HEK293 (cell line): Measurements from ENCODE around the gene CAND2.

Experiments used
- BCL11A ChIP-seq: fragments of 450-650 bp; formaldehyde crosslinking; IDR thresholded peaks from 2 replicates; pipeline ENCODE4 v1.5.1; 2016; ENCODE audit warnings: low read depth, missing biosample characterization, missing genetic modification characterization
- KLF1 ChIP-seq: fragments of 450-650 bp; formaldehyde crosslinking; IDR thresholded peaks from 2 replicates; pipeline ENCODE4 v1.5.1; 2016; ENCODE audit warnings: missing biosample characterization, missing genetic modification characterization
- KLF16 ChIP-seq: fragments of 450-650 bp; formaldehyde crosslinking; IDR thresholded peaks from 2 replicates; pipeline ENCODE4 v1.5.1; 2017; ENCODE audit warnings: missing biosample characterization, missing genetic modification characterization
- ZFHX2 ChIP-seq: fragments of 450-650 bp; formaldehyde crosslinking; conservative IDR thresholded peaks from 2 replicates; pipeline ENCODE4 v1.5.1; 2016; ENCODE audit warnings: missing biosample characterization, missing genetic modification characterization
- ZNF23 ChIP-seq: fragments of 450-650 bp; formaldehyde crosslinking; IDR thresholded peaks from 2 replicates; pipeline ENCODE4 v1.5.1; 2016; ENCODE audit warnings: missing biosample characterization, missing genetic modification characterization, borderline replicate concordance
- ZNF623 ChIP-seq: fragments of 450-650 bp; formaldehyde crosslinking; IDR thresholded peaks from 2 replicates; pipeline ENCODE4 v1.5.1; 2016; ENCODE audit warnings: missing biosample characterization, missing genetic modification characterization
- TF ChIP-seq, protein P1 (sequence below): IDR thresholded peaks from 2 replicates; pipeline ENCODE4 v1.6.1; 2011; ENCODE audit warnings: mild to moderate bottlenecking, low read depth, low read length, borderline replicate concordance
- TF ChIP-seq, protein P2 (sequence below): fragments of 450-650 bp; formaldehyde crosslinking; IDR thresholded peaks from 2 replicates; pipeline ENCODE4 v1.5.1; 2016; ENCODE audit warnings: missing biosample characterization, missing genetic modification characterization
- TF ChIP-seq, protein P3 (sequence below): fragments of 450-650 bp; formaldehyde crosslinking; IDR thresholded peaks from 2 replicates; pipeline ENCODE4 v1.5.1; 2016; ENCODE audit warnings: missing biosample characterization, missing genetic modification characterization, borderline replicate concordance
- TF ChIP-seq, protein P4 (sequence below): fragments of 450-650 bp; formaldehyde crosslinking; optimal IDR thresholded peaks from 2 replicates; pipeline ENCODE3; 2016; ENCODE audit warnings: missing biosample characterization, mild to moderate bottlenecking, missing genetic modification characterization
- TF ChIP-seq, protein P5 (sequence below): fragments of 450-650 bp; formaldehyde crosslinking; IDR thresholded peaks from 2 replicates; pipeline ENCODE4 v1.5.1; 2016; ENCODE audit warnings: missing biosample characterization, missing genetic modification characterization
- TF ChIP-seq, protein P6 (sequence below): fragments of 450-650 bp; formaldehyde crosslinking; IDR thresholded peaks from 2 replicates; pipeline ENCODE4 v1.5.1; 2016; ENCODE audit warnings: missing biosample characterization, missing genetic modification characterization
- TF ChIP-seq, protein P7 (sequence below): fragments of 450-650 bp; formaldehyde crosslinking; IDR thresholded peaks from 2 replicates; pipeline ENCODE4 v1.5.1; 2017; ENCODE audit warnings: missing biosample characterization, missing genetic modification characterization

DNA sequence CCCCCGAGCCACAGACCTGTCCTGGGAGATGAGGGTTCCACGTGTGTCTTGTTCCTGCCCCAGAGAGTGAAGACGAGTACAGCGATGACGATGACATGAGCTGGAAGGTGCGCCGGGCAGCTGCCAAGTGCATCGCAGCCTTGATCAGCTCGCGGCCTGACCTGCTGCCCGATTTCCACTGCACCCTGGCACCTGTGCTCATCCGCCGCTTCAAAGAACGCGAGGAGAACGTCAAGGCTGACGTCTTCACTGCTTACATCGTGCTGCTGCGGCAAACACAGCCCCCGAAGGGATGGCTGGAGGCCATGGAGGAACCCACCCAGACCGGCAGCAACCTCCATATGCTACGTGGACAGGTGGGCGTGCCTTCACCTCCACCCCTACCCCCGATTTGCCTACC, 18.6 kb downstream of the CAND2 start:
- TF ChIP-seq, protein P1, sequence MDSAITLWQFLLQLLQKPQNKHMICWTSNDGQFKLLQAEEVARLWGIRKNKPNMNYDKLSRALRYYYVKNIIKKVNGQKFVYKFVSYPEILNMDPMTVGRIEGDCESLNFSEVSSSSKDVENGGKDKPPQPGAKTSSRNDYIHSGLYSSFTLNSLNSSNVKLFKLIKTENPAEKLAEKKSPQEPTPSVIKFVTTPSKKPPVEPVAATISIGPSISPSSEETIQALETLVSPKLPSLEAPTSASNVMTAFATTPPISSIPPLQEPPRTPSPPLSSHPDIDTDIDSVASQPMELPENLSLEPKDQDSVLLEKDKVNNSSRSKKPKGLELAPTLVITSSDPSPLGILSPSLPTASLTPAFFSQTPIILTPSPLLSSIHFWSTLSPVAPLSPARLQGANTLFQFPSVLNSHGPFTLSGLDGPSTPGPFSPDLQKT, result no peak
- TF ChIP-seq, protein P2, sequence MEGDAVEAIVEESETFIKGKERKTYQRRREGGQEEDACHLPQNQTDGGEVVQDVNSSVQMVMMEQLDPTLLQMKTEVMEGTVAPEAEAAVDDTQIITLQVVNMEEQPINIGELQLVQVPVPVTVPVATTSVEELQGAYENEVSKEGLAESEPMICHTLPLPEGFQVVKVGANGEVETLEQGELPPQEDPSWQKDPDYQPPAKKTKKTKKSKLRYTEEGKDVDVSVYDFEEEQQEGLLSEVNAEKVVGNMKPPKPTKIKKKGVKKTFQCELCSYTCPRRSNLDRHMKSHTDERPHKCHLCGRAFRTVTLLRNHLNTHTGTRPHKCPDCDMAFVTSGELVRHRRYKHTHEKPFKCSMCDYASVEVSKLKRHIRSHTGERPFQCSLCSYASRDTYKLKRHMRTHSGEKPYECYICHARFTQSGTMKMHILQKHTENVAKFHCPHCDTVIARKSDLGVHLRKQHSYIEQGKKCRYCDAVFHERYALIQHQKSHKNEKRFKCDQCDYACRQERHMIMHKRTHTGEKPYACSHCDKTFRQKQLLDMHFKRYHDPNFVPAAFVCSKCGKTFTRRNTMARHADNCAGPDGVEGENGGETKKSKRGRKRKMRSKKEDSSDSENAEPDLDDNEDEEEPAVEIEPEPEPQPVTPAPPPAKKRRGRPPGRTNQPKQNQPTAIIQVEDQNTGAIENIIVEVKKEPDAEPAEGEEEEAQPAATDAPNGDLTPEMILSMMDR (tag by site-specific recombination), result no peak
- TF ChIP-seq KLF16 (tag by site-specific recombination), result no peak
- TF ChIP-seq, protein P3, sequence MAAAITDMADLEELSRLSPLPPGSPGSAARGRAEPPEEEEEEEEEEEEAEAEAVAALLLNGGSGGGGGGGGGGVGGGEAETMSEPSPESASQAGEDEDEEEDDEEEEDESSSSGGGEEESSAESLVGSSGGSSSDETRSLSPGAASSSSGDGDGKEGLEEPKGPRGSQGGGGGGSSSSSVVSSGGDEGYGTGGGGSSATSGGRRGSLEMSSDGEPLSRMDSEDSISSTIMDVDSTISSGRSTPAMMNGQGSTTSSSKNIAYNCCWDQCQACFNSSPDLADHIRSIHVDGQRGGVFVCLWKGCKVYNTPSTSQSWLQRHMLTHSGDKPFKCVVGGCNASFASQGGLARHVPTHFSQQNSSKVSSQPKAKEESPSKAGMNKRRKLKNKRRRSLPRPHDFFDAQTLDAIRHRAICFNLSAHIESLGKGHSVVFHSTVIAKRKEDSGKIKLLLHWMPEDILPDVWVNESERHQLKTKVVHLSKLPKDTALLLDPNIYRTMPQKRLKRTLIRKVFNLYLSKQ (tag by site-specific recombination), result no peak
- TF ChIP-seq, protein P4, sequence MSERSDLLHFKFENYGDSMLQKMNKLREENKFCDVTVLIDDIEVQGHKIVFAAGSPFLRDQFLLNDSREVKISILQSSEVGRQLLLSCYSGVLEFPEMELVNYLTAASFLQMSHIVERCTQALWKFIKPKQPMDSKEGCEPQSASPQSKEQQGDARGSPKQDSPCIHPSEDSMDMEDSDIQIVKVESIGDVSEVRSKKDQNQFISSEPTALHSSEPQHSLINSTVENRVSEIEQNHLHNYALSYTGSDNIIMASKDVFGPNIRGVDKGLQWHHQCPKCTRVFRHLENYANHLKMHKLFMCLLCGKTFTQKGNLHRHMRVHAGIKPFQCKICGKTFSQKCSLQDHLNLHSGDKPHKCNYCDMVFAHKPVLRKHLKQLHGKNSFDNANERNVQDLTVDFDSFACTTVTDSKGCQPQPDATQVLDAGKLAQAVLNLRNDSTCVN (tag by site-specific recombination), result no peak
- no peak for TF ChIP-seq BCL11A (tag by site-specific recombination)
- no peak for TF ChIP-seq KLF1 (tag by site-specific recombination)
- no peak for TF ChIP-seq ZFHX2 (tag by site-specific recombination)
- TF ChIP-seq, protein P5, sequence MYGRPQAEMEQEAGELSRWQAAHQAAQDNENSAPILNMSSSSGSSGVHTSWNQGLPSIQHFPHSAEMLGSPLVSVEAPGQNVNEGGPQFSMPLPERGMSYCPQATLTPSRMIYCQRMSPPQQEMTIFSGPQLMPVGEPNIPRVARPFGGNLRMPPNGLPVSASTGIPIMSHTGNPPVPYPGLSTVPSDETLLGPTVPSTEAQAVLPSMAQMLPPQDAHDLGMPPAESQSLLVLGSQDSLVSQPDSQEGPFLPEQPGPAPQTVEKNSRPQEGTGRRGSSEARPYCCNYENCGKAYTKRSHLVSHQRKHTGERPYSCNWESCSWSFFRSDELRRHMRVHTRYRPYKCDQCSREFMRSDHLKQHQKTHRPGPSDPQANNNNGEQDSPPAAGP (tag by site-specific recombination), result no peak
- TF ChIP-seq, protein P6, sequence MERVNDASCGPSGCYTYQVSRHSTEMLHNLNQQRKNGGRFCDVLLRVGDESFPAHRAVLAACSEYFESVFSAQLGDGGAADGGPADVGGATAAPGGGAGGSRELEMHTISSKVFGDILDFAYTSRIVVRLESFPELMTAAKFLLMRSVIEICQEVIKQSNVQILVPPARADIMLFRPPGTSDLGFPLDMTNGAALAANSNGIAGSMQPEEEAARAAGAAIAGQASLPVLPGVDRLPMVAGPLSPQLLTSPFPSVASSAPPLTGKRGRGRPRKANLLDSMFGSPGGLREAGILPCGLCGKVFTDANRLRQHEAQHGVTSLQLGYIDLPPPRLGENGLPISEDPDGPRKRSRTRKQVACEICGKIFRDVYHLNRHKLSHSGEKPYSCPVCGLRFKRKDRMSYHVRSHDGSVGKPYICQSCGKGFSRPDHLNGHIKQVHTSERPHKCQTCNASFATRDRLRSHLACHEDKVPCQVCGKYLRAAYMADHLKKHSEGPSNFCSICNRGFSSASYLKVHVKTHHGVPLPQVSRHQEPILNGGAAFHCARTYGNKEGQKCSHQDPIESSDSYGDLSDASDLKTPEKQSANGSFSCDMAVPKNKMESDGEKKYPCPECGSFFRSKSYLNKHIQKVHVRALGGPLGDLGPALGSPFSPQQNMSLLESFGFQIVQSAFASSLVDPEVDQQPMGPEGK (tag by site-specific recombination), result no peak
- TF ChIP-seq, protein P7, sequence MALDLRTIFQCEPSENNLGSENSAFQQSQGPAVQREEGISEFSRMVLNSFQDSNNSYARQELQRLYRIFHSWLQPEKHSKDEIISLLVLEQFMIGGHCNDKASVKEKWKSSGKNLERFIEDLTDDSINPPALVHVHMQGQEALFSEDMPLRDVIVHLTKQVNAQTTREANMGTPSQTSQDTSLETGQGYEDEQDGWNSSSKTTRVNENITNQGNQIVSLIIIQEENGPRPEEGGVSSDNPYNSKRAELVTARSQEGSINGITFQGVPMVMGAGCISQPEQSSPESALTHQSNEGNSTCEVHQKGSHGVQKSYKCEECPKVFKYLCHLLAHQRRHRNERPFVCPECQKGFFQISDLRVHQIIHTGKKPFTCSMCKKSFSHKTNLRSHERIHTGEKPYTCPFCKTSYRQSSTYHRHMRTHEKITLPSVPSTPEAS (tag by site-specific recombination), result no peak
- TF ChIP-seq ZNF23 (tag by site-specific recombination), result no peak
- TF ChIP-seq ZNF623 (tag by site-specific recombination), result no peak
